Spleen (tissue), 7 donors: ENCODE measurements around the gene ASXL3.

Source experiments
- POLR2AphosphoS5 ChIP-seq, 3 donors: sonication (generic); formaldehyde crosslinking; IDR thresholded peaks; one replicate each; pipeline ENCODE4 v1.5.1; 2017; ENCODE audit warnings: antibody characterized with exemption in 3 of 3
- TF ChIP-seq, protein P1 (sequence below), 11 experiments: fragments of 200-600 bp in 7 of 11; fragments of 450-650 bp in 4 of 11; sonication (generic) in 4 of 11; IDR thresholded peaks in 8 of 11; conservative IDR thresholded peaks in 3 of 11; 1 replicate in 7 of 11; 2 replicates in 4 of 11; pipeline versions ENCODE4 v1.4.0 to v1.8.0; 2016 to 2021; ENCODE audit warnings: antibody characterized with exemption in 11 of 11, inconsistent platforms in 4 of 11, mild to moderate bottlenecking in 1 of 11
- donor health status: DM: no; HTN: no; CAD: no; lungs with moderate emphysema.
- donor health status: DM: no; HTN: no; CAD: no.
- donor health status: DM: no; HTN: no; CAD: no.

DNA sequence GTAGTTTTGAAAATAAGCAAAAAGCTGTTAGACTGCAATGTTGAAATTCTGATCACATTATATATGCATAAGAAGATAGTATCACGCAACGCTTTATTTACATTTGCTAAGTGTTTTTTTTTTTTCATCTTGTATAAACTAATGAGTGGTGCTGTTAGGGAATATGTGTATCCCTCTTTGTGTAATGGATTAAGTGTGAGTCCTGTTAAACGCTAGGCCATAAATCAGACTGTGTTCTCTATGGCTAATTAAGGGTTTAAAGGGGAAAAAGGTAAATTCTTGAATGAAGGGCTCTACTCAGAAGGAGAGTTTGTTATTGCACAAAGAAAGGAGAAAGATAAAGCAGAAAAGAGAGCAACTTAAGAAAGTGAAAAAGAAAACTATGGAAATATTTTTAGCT, 4.8 kb upstream of the ASXL3 start:
- TF ChIP-seq, protein P1, sequence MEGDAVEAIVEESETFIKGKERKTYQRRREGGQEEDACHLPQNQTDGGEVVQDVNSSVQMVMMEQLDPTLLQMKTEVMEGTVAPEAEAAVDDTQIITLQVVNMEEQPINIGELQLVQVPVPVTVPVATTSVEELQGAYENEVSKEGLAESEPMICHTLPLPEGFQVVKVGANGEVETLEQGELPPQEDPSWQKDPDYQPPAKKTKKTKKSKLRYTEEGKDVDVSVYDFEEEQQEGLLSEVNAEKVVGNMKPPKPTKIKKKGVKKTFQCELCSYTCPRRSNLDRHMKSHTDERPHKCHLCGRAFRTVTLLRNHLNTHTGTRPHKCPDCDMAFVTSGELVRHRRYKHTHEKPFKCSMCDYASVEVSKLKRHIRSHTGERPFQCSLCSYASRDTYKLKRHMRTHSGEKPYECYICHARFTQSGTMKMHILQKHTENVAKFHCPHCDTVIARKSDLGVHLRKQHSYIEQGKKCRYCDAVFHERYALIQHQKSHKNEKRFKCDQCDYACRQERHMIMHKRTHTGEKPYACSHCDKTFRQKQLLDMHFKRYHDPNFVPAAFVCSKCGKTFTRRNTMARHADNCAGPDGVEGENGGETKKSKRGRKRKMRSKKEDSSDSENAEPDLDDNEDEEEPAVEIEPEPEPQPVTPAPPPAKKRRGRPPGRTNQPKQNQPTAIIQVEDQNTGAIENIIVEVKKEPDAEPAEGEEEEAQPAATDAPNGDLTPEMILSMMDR (IDR thresholded peaks at IDR 0.05 in 8 of 11, conservative IDR thresholded peaks at IDR 0.05 in 3 of 11), result no peak
- no peak for TF ChIP-seq POLR2AphosphoS5 (IDR thresholded peaks at IDR 0.05)
